Measurements from ENCODE around the gene MARCHF2. TPM values are rescaled to one million over a fixed set of nuclear protein-coding genes. Genes with fewer than 3 reads are reported as not detected.

MARCHF2 gene
- total RNA-seq, 1 donor from 2014 or later: 30.9 TPM

- no peak overlapping the region for H3K27ac ChIP-seq (ENCODE audit: low read depth, low read length)
- Mint-ChIP-seq H3K9me3 (ENCODE audit: unreplicated experiment) (no peaks in the 10 kb centered on the region), H3K27me3 (ENCODE audit: low read depth, unreplicated experiment) (no peaks in the 10 kb centered on the region), H3K36me3 (ENCODE audit: low read depth, unreplicated experiment) (peaks cover 4% of the 10 kb centered on the region), H3K4me1 (ENCODE audit: low read depth, unreplicated experiment) (peaks cover 5% of the 10 kb centered on the region), H3K27ac (ENCODE audit: unreplicated experiment) (no peak overlapping the region), H3K4me3 (ENCODE audit: unreplicated experiment) (no peak overlapping the region)
- H3K27me3 ChIP-seq (ENCODE audit: insufficient read depth, low read length): no peaks in the 10 kb centered on the region
- no peak overlapping the region for H3K9ac ChIP-seq (ENCODE audit: low read length)
- peaks cover 3% of the 10 kb centered on the region for H3K36me3 ChIP-seq (ENCODE audit: insufficient read depth, low read length)
- H3K9me3 ChIP-seq (ENCODE audit: insufficient read depth, low read depth, low read length): no peaks in the 10 kb centered on the region
- no peak for TF ChIP-seq EZH2 (IDR thresholded peaks at IDR 0.05; ENCODE audit: insufficient read depth, low read length)
- no peak for TF ChIP-seq CTCF (IDR thresholded peaks at IDR 0.05; ENCODE audit: insufficient read depth, low read depth, low read length)
- peaks cover 7% of the 10 kb centered on the region for H3K4me1 ChIP-seq (ENCODE audit: insufficient read depth, low read length)
- FAIRE-seq (no peak), DNase-seq (ENCODE audit: low read depth) (no peak)
- H3K4me3 ChIP-seq (ENCODE audit: insufficient read depth, low read depth, low read length): no peak overlapping the region
- peaks cover 30% of the 10 kb centered on the region for H3K79me2 ChIP-seq (ENCODE audit: insufficient read depth, low read length)
- no peak overlapping the region for H2AFZ ChIP-seq (ENCODE audit: low read depth, low read length)
- H4K20me1 ChIP-seq (ENCODE audit: insufficient read depth, low read length): peaks cover 35% of the 10 kb centered on the region
- no peak overlapping the region for H3K4me2 ChIP-seq (ENCODE audit: low read length)
Observed at GRCh38 chr19:8401981-8402411, 11.1 kb upstream of the MARCHF2 start.

- Histone ChIP-seq H2AFZ (ENCODE audit: low read depth, low read length) (no peak overlapping the region), H3K27me3 (ENCODE audit: insufficient read depth, low read length) (no peaks in the 10 kb centered on the region), H3K79me2 (ENCODE audit: insufficient read depth, low read length) (peaks cover 17% of the 10 kb centered on the region), H3K4me2 (ENCODE audit: low read length) (no peak overlapping the region), H3K27ac (ENCODE audit: low read depth, low read length) (no peak overlapping the region), H3K4me3 (ENCODE audit: insufficient read depth, low read depth, low read length) (no peak overlapping the region), H3K4me1 (ENCODE audit: insufficient read depth, low read length) (no peaks in the 10 kb centered on the region), H3K9me3 (ENCODE audit: insufficient read depth, low read depth, low read length) (no peaks in the 10 kb centered on the region), H3K36me3 (ENCODE audit: insufficient read depth, low read length) (peaks cover 3% of the 10 kb centered on the region), H4K20me1 (ENCODE audit: insufficient read depth, low read length) (peaks cover 22% of the 10 kb centered on the region), H3K9ac (ENCODE audit: low read length) (no peak overlapping the region)
- no peak for FAIRE-seq
- TF ChIP-seq EZH2 (IDR thresholded peaks at IDR 0.05; ENCODE audit: insufficient read depth, low read length): no peak
- no peak for TF ChIP-seq CTCF (IDR thresholded peaks at IDR 0.05; ENCODE audit: insufficient read depth, low read depth, low read length)
- Mint-ChIP-seq H3K4me3 (ENCODE audit: unreplicated experiment) (no peak overlapping the region), H3K4me1 (ENCODE audit: low read depth, unreplicated experiment) (no peaks in the 10 kb centered on the region), H3K27me3 (ENCODE audit: low read depth, unreplicated experiment) (no peaks in the 10 kb centered on the region), H3K9me3 (ENCODE audit: unreplicated experiment) (no peaks in the 10 kb centered on the region), H3K36me3 (ENCODE audit: low read depth, unreplicated experiment) (peaks cover 4% of the 10 kb centered on the region), H3K27ac (ENCODE audit: unreplicated experiment) (no peak overlapping the region)
- DNase-seq (ENCODE audit: low read depth): no peak
Observed at GRCh38 chr19:8403098-8403819, 9.8 kb upstream of the MARCHF2 start.

GRCh38 chr19:8403820-8404109, 9.3 kb upstream of the MARCHF2 start:
- DNase-seq (ENCODE audit: low read depth) (no peak), FAIRE-seq (no peak)
- Histone ChIP-seq H2AFZ (ENCODE audit: low read depth, low read length) (no peak overlapping the region), H3K9ac (ENCODE audit: low read length) (no peak overlapping the region), H4K20me1 (ENCODE audit: insufficient read depth, low read length) (peaks cover 18% of the 10 kb centered on the region), H3K79me2 (ENCODE audit: insufficient read depth, low read length) (peaks cover 13% of the 10 kb centered on the region), H3K27me3 (ENCODE audit: insufficient read depth, low read length) (no peaks in the 10 kb centered on the region), H3K4me2 (ENCODE audit: low read length) (no peak overlapping the region), H3K36me3 (ENCODE audit: insufficient read depth, low read length) (peaks cover 3% of the 10 kb centered on the region), H3K9me3 (ENCODE audit: insufficient read depth, low read depth, low read length) (no peaks in the 10 kb centered on the region), H3K4me1 (ENCODE audit: insufficient read depth, low read length) (no peaks in the 10 kb centered on the region), H3K4me3 (ENCODE audit: insufficient read depth, low read depth, low read length) (no peak overlapping the region), H3K27ac (ENCODE audit: low read depth, low read length) (no peak overlapping the region)
- Mint-ChIP-seq H3K36me3 (ENCODE audit: low read depth, unreplicated experiment) (peaks cover 4% of the 10 kb centered on the region), H3K27me3 (ENCODE audit: low read depth, unreplicated experiment) (no peaks in the 10 kb centered on the region), H3K27ac (ENCODE audit: unreplicated experiment) (no peak overlapping the region), H3K4me3 (ENCODE audit: unreplicated experiment) (no peak overlapping the region), H3K4me1 (ENCODE audit: low read depth, unreplicated experiment) (no peaks in the 10 kb centered on the region), H3K9me3 (ENCODE audit: unreplicated experiment) (no peaks in the 10 kb centered on the region)
- TF ChIP-seq EZH2 (IDR thresholded peaks at IDR 0.05; ENCODE audit: insufficient read depth, low read length) (no peak), CTCF (IDR thresholded peaks at IDR 0.05; ENCODE audit: insufficient read depth, low read depth, low read length) (no peak)

Measured in astrocyte (in vitro differentiated cells and primary cell).